Prostate gland (tissue), 2 donors: ENCODE results near the gene PIGQ. TPM values are rescaled to one million over a fixed set of nuclear protein-coding genes. Genes with fewer than 3 reads are reported as not detected.

Experiments used
- DNase-seq: peaks from one replicate; pipeline ENCODE4 v3.0.0-alpha.2; 2019; ENCODE audit warnings: low spot score
- H3K27ac ChIP-seq, 2 donors: fragments of 200-600 bp; sonication (generic); 2 replicates each; pipeline ENCODE4 v1.5.1; 2017 to 2019
- H3K27me3 ChIP-seq: fragments of 200-600 bp; sonication (generic); replicated peaks from 2 replicates; pipeline ENCODE4 v1.5.1; 2019; ENCODE audit not compliant: insufficient read depth
- H3K36me3 ChIP-seq, 2 donors: fragments of 200-600 bp; sonication (generic); 1 replicate in 1 of 2; 2 replicates in 1 of 2; pipeline versions ENCODE4 v1.5.1 to v1.8.1; 2017 to 2019
- H3K4me1 ChIP-seq: fragments of 200-600 bp; sonication (generic); replicated peaks from 2 replicates; pipeline ENCODE4 v1.5.1; 2019
- H3K4me3 ChIP-seq, 2 donors: fragments of 200-600 bp; sonication (generic); 2 replicates each; pipeline ENCODE4 v1.5.1; 2017 to 2019
- H3K9me3 ChIP-seq: fragments of 200-600 bp; sonication (generic); 2 replicates; pipeline ENCODE4 v1.5.1; 2017
- CTCF ChIP-seq, 4 experiments: fragments of 200-600 bp in 2 of 4; fragments of 450-650 bp in 2 of 4; sonication (generic) in 2 of 4; IDR thresholded peaks; 1 replicate in 3 of 4; 2 replicates in 1 of 4; pipeline ENCODE4 v1.5.1; 2016 to 2019; ENCODE audit warnings: antibody characterized with exemption in 4 of 4, mild to moderate bottlenecking in 2 of 4, moderate library complexity in 2 of 4
- POLR2A ChIP-seq: fragments of 450-650 bp; IDR thresholded peaks from one replicate; pipeline ENCODE4 v1.6.1; 2016; ENCODE audit warnings: antibody characterized with exemption, mild to moderate bottlenecking
- POLR2AphosphoS5 ChIP-seq: sonication (generic); formaldehyde crosslinking; IDR thresholded peaks from one replicate; pipeline ENCODE4 v1.6.1; 2017; ENCODE audit warnings: antibody characterized with exemption
- WGBS: methylation state at CpG from one replicate; pipeline ENCODE4 v1.1.5; 2018; 5-methylcytosine and 5-hydroxymethylcytosine counted together
- intact Hi-C: fragments of 100-400 bp; cut with DNase I; formaldehyde crosslinking; loops from one replicate; pipeline ENCODE4 v1.14.2; 2022
- total RNA-seq, 2 donors: library from RNA; depleted of rRNA; stranded (reverse); fragments of >200 nt; gene quantifications; one replicate each; pipeline ENCODE4 v1.1.0, GENCODE V29; 2016

Gene PIGQ
- 10 to 100 TPM; 70.1 to 85.8 TPM for total RNA-seq

GRCh38 chr16:569445-570254, at the start of gene PIGQ:
Gene PIGQ, plus strand, starts transcription at chr16:569968. Its CDS starts 4,107 bp downstream, at chr16:574075.
- peaks cover 3 to 7% of the 10 kb centered on the region in 2 donors for H3K36me3 ChIP-seq
- TF ChIP-seq CTCF (IDR thresholded peaks at IDR 0.05) (no peak), POLR2A (no peak), POLR2AphosphoS5 (no peak)
- peak within 1 kb of the TSS; percentile 84 to 94 for H3K4me3 ChIP-seq
- H3K27ac ChIP-seq: peak within 1 kb of the TSS; percentile 71
- no peaks in the 10 kb centered on the region for H3K9me3 ChIP-seq
- no peaks in the 10 kb centered on the region for H3K27me3 ChIP-seq
- intact Hi-C loops: no loop called here
- peak; percentile 40 for DNase-seq
- H3K4me1 ChIP-seq: no peaks in the 10 kb centered on the region
- 3% methylated on average over 35 of the region's 87 CpGs for WGBS

- Histone ChIP-seq H3K36me3 (no peaks in the 10 kb centered on the region), H3K4me1 (peaks cover 8% of the 10 kb centered on the region), H3K27ac (no peak overlapping the region), H3K27me3 (no peaks in the 10 kb centered on the region), H3K9me3 (no peaks in the 10 kb centered on the region), H3K4me3 (no peak overlapping the region)
- 89% methylated on average over 13 of the region's 13 CpGs for WGBS
- TF ChIP-seq POLR2A: no peak
- TF ChIP-seq CTCF (IDR thresholded peaks at IDR 0.05): no peak
- TF ChIP-seq POLR2AphosphoS5: no peak
- intact Hi-C loops: no loop called here
- DNase-seq: no peak
Measured at GRCh38 chr16:520847-521246, 48.9 kb upstream of the PIGQ start.

GRCh38 chr16:521381-522210, 48.2 kb upstream of the PIGQ start:
- H3K4me3 ChIP-seq: no peak overlapping the region
- no peak for DNase-seq
- H3K27ac ChIP-seq: no peak overlapping the region
- intact Hi-C loops: no loop called here
- no peak for TF ChIP-seq POLR2AphosphoS5
- no peak for TF ChIP-seq POLR2A
- TF ChIP-seq CTCF (IDR thresholded peaks at IDR 0.05): no peak
- peaks cover 15% of the 10 kb centered on the region for H3K4me1 ChIP-seq
- H3K9me3 ChIP-seq: no peaks in the 10 kb centered on the region
- no peaks in the 10 kb centered on the region for H3K36me3 ChIP-seq
- H3K27me3 ChIP-seq: no peaks in the 10 kb centered on the region
- 76% methylated on average over 31 of the region's 34 CpGs for WGBS

- WGBS: 81% methylated on average over 23 of the region's 23 CpGs
- Histone ChIP-seq H3K9me3 (no peaks in the 10 kb centered on the region), H3K27me3 (no peaks in the 10 kb centered on the region), H3K27ac (no peak overlapping the region), H3K36me3 (no peaks in the 10 kb centered on the region), H3K4me3 (no peak overlapping the region), H3K4me1 (peaks cover 15% of the 10 kb centered on the region)
- intact Hi-C loops: no loop called here
- no peak for DNase-seq
- TF ChIP-seq CTCF (IDR thresholded peaks at IDR 0.05): no peak
- no peak for TF ChIP-seq POLR2AphosphoS5
Measured at GRCh38 chr16:522320-523096, 47.3 kb upstream of the PIGQ start.
